ENCODE results near the gene TERT. TPM values are rescaled to one million over a fixed set of nuclear protein-coding genes. Genes with fewer than 3 reads are reported as not detected.
"Not testable (repeated sequence)": the region's sequence is repeated elsewhere in the genome, so short reads cannot be mapped to it uniquely, and the experiment has no call there.

The TERT gene
- total and polyA plus RNA-seq, 12 donors: not detected

DNA sequence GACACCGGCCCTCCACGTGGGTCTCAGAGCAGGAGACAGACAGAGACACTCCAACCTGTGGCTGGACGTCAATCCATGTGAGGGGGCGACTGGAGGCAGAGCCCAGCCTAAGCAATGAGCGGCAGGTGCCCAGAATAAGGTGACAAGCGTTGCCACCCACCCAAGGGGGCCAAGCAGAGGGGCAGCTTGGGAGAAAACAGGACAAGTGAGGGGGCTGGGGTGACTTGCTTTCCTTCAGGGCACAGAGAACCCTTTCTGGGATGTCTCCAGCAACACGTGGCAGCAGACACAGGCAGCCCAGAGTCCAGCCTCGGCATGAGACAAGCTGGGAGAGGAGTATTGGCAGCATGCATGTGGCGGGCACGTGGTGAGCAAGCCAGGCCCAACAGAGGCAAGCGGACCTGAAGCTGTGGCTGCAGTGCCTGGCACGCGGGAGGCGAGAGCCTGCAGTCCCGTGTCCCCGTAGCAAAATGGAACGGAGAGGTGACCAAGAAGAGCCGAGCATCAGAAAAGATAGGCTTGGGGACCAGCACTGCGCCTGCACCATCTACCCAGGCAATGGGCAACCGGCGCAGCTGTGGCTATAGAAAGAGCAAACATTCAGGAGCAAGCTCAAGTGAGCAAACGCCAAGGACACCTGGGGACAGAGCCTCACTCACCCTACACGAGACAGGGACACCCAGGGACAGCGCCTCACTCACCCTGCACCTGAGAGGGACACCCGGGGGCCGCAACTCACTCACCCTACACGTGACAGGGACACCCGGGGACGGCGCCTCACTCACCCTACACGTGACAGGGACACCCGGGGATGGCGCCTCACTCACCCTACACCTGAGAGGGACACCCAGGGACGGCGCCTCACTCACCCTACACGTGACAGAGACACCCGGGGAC lies 6.2 kb downstream of the TERT start:
- Histone ChIP-seq H3K9me3 (peaks cover 0 to 11% (median 0%) of the 10 kb centered on the region in 11 donors), H3K4me3 (no peak overlapping the region), H3K27me3 (peaks cover 0 to 22% (median 22%) of the 10 kb centered on the region in 7 donors), H3K4me1 (no peaks in the 10 kb centered on the region), H3K27ac (no peak overlapping the region), H3K36me3 (no peaks in the 10 kb centered on the region)
- intact Hi-C loops (cut with DNase I): no loop called here
- no peak for ATAC-seq
- no peak for DNase-seq
- WGBS, 2 donors: 88 to 92% methylated on average over 37 of the region's 37 CpGs
- TF ChIP-seq, protein P1, sequence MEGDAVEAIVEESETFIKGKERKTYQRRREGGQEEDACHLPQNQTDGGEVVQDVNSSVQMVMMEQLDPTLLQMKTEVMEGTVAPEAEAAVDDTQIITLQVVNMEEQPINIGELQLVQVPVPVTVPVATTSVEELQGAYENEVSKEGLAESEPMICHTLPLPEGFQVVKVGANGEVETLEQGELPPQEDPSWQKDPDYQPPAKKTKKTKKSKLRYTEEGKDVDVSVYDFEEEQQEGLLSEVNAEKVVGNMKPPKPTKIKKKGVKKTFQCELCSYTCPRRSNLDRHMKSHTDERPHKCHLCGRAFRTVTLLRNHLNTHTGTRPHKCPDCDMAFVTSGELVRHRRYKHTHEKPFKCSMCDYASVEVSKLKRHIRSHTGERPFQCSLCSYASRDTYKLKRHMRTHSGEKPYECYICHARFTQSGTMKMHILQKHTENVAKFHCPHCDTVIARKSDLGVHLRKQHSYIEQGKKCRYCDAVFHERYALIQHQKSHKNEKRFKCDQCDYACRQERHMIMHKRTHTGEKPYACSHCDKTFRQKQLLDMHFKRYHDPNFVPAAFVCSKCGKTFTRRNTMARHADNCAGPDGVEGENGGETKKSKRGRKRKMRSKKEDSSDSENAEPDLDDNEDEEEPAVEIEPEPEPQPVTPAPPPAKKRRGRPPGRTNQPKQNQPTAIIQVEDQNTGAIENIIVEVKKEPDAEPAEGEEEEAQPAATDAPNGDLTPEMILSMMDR (IDR thresholded peaks at IDR 0.05): no peak

DNA sequence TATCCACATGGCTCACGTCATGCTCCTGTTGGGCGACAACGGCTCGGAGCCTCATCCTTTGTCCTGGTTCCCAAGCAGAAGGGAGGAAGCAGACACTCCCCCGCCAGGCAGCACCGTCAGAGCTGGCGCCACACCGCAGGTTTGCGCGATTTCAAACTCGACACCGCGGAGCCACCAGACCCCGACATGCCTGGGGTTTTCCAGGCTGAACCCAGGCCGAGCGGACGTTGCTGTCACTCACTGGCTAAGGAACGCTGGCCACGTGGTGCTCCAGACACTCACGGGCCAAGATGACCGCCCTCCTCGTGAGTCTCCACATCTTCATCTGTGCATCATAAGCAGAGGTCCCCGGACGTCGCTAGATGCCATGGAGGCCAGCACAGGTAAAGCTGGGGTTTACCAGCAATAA lies 9.0 kb downstream of the TERT start:
- no peak overlapping the region for H3K4me3 ChIP-seq
- no peaks in the 10 kb centered on the region for H3K36me3 ChIP-seq
- TF ChIP-seq, protein P1 (IDR thresholded peaks at IDR 0.05): no peak
- no peak for ATAC-seq
- no peaks in the 10 kb centered on the region for H3K4me1 ChIP-seq
- H3K27ac ChIP-seq: no peak overlapping the region
- peaks cover 0 to 11% (median 0%) of the 10 kb centered on the region in 11 donors for H3K9me3 ChIP-seq
- WGBS, 2 donors: 89% methylated on average over 25 of the region's 25 CpGs
- intact Hi-C loops (cut with DNase I): no loop called here
- no peaks in the 10 kb centered on the region for H3K27me3 ChIP-seq
- DNase-seq: no peak

DNA sequence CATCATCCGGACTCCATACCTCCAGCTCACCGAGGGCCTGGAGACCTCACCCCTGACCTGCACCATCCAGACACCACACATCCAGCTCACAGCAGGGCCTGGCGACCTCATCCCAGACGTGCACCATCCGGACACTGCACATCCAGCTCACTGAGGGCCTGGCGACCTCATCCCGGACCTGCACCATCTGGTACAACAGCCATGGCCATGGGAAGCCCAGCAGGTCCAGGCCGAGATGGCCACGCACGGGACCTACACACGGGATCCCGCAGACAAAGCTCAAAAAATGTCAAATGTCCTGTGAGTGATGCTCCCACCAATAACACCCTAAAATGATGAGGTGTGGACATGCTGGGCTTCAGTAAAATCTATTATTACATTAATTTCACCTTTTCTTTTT lies 9.7 kb downstream of the TERT start:
- intact Hi-C loops (cut with DNase I): no loop called here
- H3K27me3 ChIP-seq: no peaks in the 10 kb centered on the region
- TF ChIP-seq, protein P1 (IDR thresholded peaks at IDR 0.05): no peak
- DNase-seq (no peak), ATAC-seq (no peak)
- 87 to 91% methylated on average over 10 to 11 of the region's 12 CpGs for WGBS, 2 donors
- no peak overlapping the region for H3K27ac ChIP-seq
- no peak overlapping the region for H3K4me3 ChIP-seq
- no peaks in the 10 kb centered on the region for H3K36me3 ChIP-seq
- peaks cover 0 to 11% (median 0%) of the 10 kb centered on the region in 11 donors for H3K9me3 ChIP-seq
- H3K4me1 ChIP-seq: no peaks in the 10 kb centered on the region

DNA sequence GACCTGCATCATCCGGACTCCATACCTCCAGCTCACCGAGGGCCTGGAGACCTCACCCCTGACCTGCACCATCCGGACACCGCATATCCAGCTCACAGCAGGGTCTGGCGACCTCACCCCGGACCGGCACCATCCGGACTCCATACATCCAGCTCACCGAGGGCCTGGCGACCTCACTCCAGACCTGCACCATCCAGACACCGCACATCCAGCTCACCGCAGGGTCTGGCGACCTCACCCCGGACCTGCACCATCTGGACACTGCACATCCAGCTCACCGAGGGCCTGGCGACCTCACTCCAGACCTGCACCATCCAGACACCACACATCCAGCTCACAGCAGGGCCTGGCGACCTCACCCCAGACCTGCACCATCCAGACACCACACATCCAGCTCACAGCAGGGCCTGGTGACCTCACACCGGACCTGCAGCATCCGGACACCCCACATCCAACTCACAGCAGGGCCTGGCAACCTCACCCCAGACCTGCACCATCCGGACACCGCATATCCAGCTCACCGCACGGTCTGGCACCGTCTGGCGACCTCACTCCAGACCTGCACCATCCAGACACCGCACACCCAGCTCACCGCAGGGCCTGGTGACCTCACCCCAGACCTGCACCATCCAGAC lies 10.4 kb downstream of the TERT start:
- peaks cover 0 to 11% (median 0%) of the 10 kb centered on the region in 11 donors for H3K9me3 ChIP-seq
- H3K4me1 ChIP-seq; H3K4me3 ChIP-seq; H3K27me3 ChIP-seq; H3K36me3 ChIP-seq; DNase-seq; ATAC-seq; intact Hi-C loops (cut with DNase I); H3K27ac ChIP-seq: not testable (repeated sequence)
- 84 to 85% methylated on average over 26 to 27 of the region's 27 CpGs for WGBS, 2 donors

DNA sequence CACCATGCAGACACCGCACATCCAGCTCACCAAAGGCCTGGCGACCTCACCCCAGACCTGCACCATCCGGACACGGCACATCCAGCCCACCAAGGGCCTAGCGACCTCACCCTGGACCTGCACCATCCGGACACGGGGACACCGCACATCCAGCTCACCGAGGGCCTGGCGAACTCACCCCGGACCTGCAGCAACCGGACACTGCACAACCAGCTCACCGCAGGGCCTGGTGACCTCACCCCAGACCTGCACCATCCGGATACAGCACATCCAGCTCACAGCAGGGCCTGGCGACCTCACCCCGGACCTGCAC lies 11.2 kb downstream of the TERT start:
- H3K36me3 ChIP-seq; H3K4me1 ChIP-seq; ATAC-seq; DNase-seq; intact Hi-C loops (cut with DNase I); H3K27ac ChIP-seq; H3K4me3 ChIP-seq; H3K27me3 ChIP-seq: not testable (repeated sequence)
- peaks cover 0 to 14% (median 0%) of the 10 kb centered on the region in 11 donors for H3K9me3 ChIP-seq
- 86 to 87% methylated on average over 16 of the region's 16 CpGs for WGBS, 2 donors

DNA sequence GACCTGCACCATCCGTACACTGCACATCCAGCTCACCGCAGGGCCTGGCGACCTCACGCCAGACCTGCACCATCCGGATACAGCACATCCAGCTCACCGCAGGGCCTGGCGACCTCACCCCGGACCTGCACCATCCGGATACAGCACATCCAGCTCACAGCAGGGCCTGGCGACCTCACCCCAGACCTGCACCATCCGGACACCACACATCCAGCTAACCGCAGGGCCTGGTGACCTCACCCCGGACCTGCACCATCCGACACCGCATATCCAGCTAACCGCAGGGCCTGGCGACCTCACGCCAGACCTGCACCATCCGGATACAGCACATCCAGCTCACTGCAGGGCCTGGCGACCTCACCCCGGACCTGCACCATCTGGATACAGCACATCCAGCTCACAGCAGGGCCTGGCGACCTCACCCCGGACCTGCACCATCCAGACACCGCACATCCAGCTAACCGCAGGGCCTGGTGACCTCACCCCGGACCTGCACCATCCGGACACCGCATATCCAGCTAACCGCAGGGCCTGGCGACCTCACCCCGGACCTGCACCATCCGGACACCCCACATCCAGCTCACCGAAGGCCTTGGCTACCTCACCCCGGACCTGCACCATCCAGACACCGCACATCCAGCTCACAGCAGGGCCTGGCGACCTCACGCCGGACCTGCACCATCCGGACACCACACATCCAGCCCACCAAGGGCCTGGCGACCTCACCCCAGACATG lies 11.7 kb downstream of the TERT start:
- ATAC-seq; H3K4me3 ChIP-seq; H3K4me1 ChIP-seq; H3K36me3 ChIP-seq; H3K27me3 ChIP-seq; DNase-seq; intact Hi-C loops (cut with DNase I); H3K27ac ChIP-seq: not testable (repeated sequence)
- peaks cover 0 to 14% (median 0%) of the 10 kb centered on the region in 11 donors for H3K9me3 ChIP-seq
- 89 to 91% methylated on average over 40 of the region's 40 CpGs for WGBS, 2 donors

Measured in heart right ventricle (tissue), 16 donors.